ENCODE results near the gene SGCD.
A peak's percentile ranks its signal among the peaks of the same experiment; 100 is the strongest.

Gene SGCD

DNA sequence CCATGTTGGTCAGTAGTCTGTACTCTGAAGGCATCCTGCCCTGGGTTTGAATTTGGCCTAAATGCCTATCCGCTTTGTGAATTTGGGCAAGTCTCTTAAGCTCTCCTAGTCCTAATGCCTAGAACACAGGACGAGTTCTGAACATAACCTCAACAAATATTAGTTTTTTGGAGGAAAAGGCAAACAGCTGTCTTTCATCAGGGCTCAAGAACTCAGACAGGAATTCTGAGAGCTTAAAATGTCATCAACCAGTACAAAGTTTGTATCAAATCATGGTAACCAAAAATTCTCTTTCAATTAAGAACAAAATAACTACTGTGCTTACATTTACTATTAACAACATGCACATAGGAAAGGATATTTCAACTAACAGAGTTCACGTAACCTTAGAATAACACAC is 340.7 kb downstream of the SGCD start:
- Histone ChIP-seq H3K4me3 (no peak overlapping the region), H3K27ac (no peak overlapping the region)

DNA sequence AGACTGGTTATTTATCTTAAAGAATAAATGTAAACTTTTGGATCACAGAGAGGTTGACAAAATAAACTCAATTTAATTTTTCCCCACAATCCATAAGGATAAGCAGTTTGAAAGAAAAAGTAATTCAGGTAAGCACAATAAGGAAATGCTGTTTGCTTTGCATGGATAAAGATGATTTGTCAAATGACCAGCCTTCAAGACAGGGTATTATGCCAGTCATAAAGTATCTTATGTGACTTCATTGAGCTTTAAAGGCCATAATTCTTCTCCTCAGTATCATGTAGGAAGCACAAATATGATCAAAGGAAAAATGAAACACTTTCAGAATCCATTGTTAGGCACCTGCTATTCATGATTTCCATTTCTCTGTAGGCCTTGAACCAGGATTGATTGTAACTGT is 342.5 kb downstream of the SGCD start:
- H3K4me3 ChIP-seq, result no peak overlapping the region
- no peak overlapping the region for H3K27ac ChIP-seq

DNA sequence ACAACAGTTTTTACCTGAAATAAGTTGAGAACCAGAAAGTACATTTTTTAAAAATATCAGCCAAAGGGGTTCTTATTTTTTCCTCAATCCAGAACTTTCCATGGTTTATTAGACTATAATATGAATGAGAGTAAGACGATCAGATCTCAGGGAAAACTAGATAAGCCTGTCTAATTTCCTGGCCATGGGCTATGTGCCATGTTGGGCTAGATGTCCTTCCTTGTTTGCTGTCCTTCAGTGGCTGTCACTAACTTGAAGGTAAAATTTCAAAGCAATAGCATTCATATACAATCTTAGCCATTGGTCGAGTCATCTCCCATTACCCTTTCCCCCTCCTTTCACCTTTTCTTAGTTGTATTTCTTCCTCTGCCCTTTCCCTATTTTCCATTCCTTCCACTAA is 343.7 kb downstream of the SGCD start:
- Histone ChIP-seq H3K4me3 (no peak overlapping the region), H3K27ac (no peak overlapping the region)

DNA sequence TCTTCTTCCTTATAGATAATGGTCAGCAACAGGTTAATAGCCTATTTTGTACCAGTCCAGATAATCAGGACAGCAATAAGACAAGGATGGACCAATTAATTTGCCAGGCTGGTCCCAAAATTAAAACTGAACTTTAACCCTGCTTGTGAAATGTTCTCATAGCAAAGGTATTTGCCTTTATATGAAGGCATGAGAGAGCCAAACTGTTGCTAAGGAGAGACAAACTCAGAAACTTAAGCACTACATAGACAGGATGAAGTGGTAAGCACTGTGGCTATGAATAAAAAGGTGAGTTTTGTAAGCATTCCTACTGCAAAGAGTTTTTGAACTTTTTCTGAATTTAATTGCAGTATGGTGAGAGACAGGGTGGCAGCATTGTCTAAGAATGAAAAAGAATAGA is 348.4 kb downstream of the SGCD start:
- Histone ChIP-seq H3K27ac (no peak overlapping the region), H3K4me3 (no peak overlapping the region)

DNA sequence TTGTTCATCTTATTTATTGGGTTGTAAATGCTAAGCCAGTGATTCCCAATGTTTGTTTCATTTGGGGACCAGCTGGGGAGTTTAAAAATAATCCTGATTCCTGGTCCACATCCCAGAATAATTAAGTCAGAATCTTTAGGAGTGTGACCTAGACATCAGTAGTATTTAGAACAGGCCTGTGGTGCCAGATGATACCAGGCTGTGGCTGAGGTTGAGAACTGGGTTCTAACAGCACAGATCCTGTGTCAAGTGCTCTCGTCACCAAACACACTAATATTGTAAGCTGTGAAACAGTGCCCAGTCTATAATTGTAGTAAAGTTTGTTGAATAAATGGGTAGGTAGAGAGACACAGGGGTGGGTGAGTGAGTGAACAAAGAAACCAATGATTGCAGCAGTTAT is 351.0 kb downstream of the SGCD start:
- H3K27ac ChIP-seq, result no peak overlapping the region
- no peak overlapping the region for H3K4me3 ChIP-seq

DNA sequence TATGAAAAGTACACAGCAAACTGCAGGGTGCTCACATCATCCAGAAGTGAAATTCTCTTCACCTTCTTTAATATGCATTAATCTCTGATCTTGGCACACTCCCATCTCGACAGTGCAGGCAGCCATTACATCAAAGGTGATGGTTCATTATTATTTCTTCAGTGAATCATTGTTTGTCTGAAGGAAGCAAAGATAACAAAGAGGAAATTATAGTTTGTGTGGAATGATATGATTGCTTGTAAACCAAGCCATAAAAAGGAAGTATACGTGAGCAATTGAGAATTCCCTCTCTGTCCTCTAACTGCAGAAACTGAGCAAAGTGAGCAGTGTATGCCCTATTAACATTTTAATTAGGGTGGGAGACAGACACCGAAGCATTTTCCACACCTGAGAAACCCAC is 351.5 kb downstream of the SGCD start:
- H3K4me3 ChIP-seq, result no peak overlapping the region
- H3K27ac ChIP-seq, result no peak overlapping the region

DNA sequence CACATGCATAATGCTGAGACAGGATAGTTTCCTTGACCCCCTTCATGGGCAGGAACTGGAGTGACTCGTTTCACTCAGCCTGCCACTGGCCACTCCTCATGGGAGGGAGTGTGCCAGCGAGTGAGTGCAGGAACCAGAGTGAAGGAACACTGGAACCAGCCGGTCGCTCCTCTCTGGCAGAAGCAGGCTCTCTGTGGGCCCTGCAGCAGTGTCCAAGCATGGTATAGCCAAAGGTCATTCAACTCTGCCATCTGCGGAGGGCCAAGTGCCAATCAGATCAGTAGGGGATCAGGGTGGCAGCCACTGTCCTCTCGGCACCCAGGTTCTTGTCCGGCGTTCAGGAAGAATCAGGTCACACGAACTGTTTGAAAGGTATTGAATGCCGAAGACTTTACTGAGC is 353.9 kb downstream of the SGCD start:
- no peak overlapping the region for H3K4me3 ChIP-seq
- H3K27ac ChIP-seq, result peak overlapping the region in 1 of 21 experiments; percentile 43

DNA sequence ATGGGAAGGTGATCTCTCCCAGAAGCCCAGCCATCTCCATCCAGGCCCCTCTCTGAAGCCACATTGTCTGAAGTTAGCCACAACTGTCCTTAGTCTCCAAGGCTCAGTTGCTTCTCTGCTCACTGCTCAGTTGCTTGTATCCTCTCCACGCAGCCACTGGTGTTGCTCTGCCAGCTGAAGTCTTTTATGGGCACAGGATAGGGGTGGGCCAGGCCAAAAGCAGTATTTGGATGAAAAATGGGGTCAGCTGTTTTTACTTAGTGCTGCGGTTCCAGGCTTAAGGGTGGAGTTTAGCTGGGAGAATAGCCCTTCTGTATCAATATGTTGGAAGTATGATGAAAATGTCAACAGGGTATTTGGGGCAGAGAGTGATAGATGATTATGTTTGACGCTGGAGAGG is 354.3 kb downstream of the SGCD start:
- Histone ChIP-seq H3K4me3 (no peak overlapping the region), H3K27ac (peak overlapping the region in 1 of 21 experiments; percentile 43)

DNA sequence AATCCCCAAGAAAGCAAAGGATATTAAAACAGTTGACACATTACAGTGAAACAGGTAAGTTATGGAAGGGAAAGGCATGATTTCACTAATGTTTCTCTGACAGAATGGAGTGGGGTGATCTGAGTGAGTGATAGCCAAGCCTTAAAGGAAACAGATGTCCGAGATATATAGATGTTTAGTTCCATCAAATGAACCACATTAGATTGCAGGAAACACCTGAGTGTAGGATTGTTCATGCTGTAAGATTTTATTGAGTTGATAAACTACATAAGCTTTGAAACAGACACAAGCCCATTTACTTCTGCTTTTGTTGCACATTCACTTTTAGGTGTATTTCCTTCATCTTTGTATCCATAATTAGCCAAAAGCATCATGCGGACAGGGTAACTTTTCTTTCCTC is 356.0 kb downstream of the SGCD start:
- H3K4me3 ChIP-seq, result no peak overlapping the region

DNA sequence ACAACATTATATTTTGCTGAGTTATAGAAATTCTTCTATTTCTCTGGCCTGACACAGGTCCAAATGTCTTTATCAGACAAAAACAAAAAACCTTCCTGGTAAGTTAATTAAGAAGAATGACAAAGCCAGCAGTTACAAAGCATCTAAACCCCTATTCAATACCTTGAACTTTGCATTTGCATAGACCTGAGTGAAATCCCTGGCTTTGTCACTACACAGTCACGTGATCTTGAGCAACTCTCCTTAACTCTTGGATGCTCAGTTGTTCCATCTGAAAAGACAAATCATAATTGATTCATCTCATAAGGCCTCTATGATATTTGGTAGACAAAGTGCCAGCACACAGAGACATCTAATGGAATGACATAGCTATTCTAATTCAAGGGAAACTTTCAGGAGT is 356.5 kb downstream of the SGCD start:
- no peak overlapping the region for H3K4me3 ChIP-seq

More for the DNA sequence above, 356.0 kb downstream of the SGCD start:
- H3K27ac ChIP-seq, result no peak overlapping the region

DNA sequence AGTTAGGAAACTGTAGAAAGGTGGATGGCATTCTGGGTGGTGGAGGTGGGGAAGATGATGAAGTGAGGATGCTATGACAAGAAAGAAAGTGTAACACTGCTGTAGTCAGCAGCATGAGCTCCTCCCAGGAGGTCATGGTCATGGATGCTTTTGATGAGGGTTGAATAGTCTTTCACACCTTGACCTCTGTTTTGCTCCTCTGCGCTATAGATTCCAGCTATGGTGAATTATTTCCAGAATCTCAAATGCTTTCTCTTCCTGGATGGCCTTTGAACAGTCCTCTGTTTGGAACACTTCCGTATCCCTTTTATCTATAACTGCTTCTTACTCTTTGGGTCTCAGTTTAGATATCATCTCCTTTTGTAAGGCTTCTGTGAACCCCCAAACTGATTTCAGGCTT is 357.3 kb downstream of the SGCD start:
- H3K27ac ChIP-seq, result no peak overlapping the region
- no peak overlapping the region for H3K4me3 ChIP-seq

More for the DNA sequence above, 356.5 kb downstream of the SGCD start:
- no peak overlapping the region for H3K27ac ChIP-seq

DNA sequence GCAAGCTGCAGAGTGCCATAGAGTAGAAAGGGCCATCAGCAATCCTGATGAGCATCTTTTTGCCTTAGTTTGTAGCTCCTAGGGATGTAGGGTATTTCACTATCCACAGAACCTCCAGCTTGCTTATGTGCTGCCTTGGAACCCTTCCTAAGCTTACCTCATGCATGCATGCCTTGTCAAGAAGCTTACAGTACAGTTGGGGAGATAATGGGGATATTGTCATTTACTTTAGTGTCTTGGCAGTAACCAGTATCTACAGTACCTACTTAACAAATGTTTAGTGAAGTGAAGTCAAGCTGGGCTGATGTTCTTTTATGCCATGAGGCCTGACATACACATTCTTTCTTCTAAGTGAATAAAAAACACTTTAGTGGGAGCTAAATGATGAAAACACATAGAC is 358.5 kb downstream of the SGCD start:
- Histone ChIP-seq H3K27ac (no peak overlapping the region), H3K4me3 (no peak overlapping the region)

DNA sequence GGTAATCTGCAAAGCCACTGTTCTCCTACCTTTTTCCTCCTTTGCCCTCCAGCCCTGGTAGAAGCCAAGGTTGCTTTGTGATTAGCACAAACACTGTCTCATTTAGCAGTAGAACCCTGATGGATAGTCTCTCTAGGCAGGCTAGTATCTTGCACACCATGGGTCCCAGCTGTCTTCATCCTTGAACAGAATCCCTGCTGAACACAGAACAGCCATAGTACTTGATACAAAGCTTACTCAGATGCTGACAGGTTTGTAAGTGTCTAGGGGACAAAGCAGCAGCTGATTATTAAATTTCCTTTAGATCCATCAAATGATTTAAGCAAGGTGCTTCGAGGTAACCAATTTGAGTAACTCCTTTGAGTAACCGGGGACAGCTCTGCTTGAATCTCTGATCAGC is 359.4 kb downstream of the SGCD start:
- no peak overlapping the region for H3K27ac ChIP-seq
- no peak overlapping the region for H3K4me3 ChIP-seq

DNA sequence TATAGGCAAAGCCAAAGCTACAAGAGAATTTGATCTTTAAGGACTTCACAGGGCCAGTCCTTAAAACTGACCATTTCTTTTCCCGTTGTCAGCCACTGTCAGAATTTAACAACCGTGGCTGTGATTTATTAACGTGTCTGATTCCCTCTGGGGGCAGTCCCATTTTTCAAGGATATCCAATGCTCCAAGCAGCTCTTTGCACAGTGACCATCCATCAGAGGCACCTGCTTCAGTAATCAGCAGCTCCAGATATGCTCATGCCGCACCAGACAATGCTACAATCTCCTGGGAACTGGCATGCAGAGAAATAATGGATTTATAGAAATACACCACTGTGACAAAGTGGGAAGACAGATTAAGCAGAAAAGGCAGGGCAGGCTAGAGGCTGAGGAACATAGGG is 359.8 kb downstream of the SGCD start:
- no peak overlapping the region for H3K4me3 ChIP-seq
- no peak overlapping the region for H3K27ac ChIP-seq

DNA sequence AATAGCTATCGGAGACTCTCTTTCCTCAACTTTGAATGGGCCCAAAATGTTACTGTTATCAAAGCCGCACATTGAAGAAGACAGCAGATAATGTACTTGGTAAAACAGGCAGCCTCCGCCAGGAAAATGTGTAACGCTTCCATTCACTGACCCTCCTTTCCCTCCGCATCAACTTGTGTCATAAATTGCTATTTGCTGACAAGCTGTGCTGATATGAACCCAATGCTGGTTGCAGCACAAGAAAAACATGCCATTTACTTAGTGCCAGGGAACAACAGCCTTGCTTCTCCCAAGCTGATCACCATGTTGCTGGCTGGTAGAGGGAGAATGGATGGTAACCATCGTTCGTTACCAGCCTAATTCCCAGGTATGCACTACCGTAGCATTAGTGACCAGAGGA is 360.6 kb downstream of the SGCD start:
- no peak overlapping the region for H3K27ac ChIP-seq
- H3K4me3 ChIP-seq, result no peak overlapping the region

DNA sequence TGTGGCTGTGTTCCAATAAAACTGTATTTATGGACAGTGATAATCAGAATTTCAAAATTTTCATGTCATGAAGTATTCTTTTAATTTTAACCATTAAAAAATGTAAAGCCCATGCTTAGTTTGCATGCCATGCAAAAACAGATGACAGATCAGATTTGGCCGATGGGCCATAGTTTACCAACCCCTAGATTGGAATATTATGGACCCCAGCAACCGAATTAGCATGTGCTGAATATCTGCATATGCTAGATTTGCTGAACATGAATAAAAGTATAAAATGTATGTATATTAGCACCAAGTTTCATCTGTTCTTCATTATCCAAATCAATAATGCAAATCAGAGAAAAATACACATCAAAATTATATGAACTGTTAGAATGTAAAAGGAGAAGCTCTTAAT is 364.6 kb downstream of the SGCD start:
- Histone ChIP-seq H3K27ac (no peak overlapping the region), H3K4me3 (no peak overlapping the region)

DNA sequence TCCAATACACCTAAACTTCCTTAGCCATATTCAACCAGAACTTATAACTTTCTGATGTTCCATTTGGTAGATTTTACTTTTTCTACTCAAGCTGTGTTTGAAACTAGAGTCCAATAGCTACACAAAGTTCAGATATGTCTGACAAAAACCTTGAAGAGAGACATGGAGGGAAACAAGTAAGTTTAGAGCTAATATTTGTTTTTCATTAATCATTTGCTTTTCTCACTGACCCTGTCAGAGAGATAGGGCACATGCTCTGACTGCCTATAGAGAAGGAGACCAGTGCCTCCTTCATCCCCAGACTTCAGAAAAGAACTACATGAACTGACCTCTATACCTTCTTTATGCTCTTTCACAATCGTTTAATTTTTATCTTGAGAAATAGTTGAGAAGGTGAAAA is 366.1 kb downstream of the SGCD start:
- no peak overlapping the region for H3K27ac ChIP-seq

DNA sequence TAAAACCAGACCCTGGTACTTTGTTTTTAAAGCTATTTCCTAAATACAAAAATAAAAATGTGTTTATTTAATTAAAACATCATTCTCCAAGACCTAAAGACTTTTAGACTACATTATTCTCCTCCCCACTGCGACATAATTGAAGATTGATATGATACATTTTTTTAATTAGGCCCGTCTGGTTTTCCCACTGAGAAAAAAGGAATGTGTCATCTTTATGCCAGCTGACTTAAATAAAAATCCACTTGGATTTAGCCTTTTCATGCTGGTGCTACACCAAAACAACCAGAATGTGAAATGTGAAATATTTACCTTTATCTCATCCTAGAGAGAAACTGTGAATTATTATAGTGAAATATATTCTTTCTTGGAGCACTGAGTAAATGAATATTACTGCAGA is 367.6 kb downstream of the SGCD start:
- H3K4me3 ChIP-seq, result no peak overlapping the region
- H3K27ac ChIP-seq, result no peak overlapping the region

More for the DNA sequence above, 366.1 kb downstream of the SGCD start:
- no peak overlapping the region for H3K4me3 ChIP-seq

DNA sequence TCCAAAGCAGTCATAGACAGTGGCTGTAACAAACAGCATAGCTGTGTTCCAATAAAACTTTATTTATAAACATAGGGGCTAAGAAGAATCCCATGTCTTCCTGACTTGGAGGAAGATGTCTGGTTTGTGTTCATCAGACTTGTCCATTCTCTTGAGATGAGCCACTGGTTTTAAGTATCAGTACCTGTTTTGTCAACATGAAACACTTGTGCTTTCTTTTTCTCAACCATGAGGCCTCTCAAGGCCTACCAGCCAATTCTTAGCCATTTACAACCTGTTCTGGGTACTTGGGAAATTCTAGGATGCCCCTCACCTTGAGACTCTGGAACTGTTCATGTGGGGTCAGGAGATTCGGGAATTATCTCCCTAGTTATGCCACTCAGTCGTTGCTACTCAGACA is 368.8 kb downstream of the SGCD start:
- no peak overlapping the region for H3K27ac ChIP-seq
- no peak overlapping the region for H3K4me3 ChIP-seq

DNA sequence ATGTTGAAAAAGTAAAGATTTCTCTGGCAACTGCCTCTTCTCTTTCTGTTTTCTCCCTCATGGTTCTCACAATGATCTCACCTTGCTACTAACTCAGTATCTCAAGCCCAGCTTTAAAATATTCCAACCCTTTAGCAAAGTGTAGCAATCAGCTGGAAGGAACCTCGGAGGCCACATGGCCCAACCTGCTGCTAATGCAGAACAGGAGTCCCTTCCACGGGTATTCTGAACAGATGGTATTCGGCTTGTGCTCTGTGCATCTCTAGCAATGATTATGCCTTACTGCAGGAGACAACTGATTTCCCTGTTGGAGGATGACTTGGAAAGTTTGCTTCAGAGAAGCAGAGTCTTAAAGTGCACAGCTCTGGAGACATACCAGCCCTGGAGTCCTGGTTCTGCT is 371.4 kb downstream of the SGCD start:
- Histone ChIP-seq H3K27ac (no peak overlapping the region), H3K4me3 (no peak overlapping the region)

DNA sequence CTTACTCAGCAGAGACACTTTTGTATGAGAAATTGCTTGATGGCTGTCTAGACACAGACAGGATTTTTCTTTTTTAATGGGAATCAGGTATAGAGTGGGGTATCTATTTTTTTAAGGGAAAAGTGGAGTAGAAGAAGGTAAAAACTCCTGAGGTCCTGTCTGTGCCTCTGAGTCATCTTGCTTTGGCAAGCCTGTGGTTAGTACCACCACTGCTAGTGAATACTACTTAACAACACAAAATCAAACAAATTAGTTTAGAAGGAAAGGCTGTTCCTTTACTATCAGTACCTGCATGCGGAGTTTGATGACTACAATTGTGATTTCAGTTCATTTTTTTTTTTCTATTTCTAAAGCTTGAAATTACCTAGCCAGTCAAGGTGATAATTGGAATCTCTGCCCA is 372.2 kb downstream of the SGCD start:
- H3K4me3 ChIP-seq, result no peak overlapping the region
- no peak overlapping the region for H3K27ac ChIP-seq

DNA sequence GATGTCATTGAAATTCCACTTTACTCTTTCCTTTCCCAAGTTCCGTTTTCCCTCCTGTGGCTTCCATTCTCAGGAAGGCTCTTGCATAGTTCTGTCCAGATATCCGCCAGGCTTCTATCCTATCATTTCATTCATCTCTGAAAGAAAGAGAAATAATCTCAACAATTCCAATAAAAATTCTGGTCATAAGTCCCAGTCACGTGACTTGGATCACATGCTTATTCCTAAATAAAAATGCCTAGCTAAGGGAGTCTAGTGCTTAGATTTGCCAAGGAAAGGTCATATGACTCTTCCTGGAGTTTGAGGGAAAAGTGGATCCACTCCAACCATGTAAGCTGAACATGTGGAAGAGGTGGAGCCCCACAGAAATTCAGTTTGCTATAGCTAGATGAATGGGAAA is 377.2 kb downstream of the SGCD start:
- H3K4me3 ChIP-seq, result no peak overlapping the region
- no peak overlapping the region for H3K27ac ChIP-seq

DNA sequence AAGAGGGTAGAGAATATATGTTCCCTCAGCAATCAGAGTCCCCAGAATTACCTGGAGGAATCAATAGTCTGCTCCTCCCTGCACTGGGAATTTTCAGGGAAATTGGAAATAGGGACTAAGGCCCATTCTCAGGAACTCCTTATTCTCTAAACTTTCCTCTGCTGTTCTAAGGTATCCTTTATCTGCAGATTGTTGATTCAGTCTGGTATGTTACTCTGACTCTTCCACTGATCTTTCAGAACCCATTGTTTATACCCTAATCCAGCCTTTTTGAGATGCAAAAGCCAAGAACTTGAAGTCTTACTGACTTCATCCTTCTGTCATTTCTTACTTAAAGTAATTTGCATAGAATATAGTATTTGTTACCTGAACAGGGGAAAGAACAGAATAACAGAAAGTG is 379.7 kb downstream of the SGCD start:
- H3K4me3 ChIP-seq, result no peak overlapping the region
- no peak overlapping the region for H3K27ac ChIP-seq

Data from skin epidermis (tissue), 12 donors.